ENCODE results near the gene APBB1.

DNA sequence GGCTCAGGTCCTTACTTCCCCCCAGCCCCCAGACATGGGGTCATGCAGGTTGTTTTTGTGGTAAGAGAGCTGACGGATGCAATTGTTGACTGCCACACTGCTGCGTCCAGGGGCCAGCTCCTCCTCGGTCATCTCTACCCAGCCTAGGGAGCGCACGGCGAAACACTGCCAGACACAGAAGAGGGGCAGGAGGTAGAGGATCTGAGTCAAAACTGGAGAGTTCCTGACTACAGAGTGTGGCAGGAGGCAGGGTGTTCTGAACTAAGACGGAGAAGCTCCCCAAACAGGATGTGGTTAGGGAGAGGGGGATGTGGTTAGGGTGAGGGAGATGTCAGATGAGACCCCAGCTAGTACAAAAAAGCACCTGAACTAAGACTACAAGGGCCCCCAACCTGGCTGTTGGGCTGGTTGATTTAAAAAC is 16.3 kb downstream of the APBB1 start:
- TF ChIP-seq, protein P1, sequence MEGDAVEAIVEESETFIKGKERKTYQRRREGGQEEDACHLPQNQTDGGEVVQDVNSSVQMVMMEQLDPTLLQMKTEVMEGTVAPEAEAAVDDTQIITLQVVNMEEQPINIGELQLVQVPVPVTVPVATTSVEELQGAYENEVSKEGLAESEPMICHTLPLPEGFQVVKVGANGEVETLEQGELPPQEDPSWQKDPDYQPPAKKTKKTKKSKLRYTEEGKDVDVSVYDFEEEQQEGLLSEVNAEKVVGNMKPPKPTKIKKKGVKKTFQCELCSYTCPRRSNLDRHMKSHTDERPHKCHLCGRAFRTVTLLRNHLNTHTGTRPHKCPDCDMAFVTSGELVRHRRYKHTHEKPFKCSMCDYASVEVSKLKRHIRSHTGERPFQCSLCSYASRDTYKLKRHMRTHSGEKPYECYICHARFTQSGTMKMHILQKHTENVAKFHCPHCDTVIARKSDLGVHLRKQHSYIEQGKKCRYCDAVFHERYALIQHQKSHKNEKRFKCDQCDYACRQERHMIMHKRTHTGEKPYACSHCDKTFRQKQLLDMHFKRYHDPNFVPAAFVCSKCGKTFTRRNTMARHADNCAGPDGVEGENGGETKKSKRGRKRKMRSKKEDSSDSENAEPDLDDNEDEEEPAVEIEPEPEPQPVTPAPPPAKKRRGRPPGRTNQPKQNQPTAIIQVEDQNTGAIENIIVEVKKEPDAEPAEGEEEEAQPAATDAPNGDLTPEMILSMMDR (IDR thresholded peaks at IDR 0.05; ENCODE audit: low read depth, low read length) = no peak
- TF ChIP-seq, protein P2, sequence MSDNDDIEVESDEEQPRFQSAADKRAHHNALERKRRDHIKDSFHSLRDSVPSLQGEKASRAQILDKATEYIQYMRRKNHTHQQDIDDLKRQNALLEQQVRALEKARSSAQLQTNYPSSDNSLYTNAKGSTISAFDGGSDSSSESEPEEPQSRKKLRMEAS (IDR thresholded peaks at IDR 0.05; ENCODE audit: low read depth, low read length) = no peak
- TF ChIP-seq POLR2A (IDR thresholded peaks at IDR 0.05; ENCODE audit: extremely low read depth, insufficient read length) (no peak), MYC (IDR thresholded peaks at IDR 0.05; ENCODE audit: low read depth, low read length) (no peak)

Measured in NB4 (cell line).